Measurements from ENCODE around the gene SLC22A25. TPM values are rescaled to one million over a fixed set of nuclear protein-coding genes. Genes with fewer than 3 reads are reported as not detected.

The SLC22A25 gene
- total and polyA plus RNA-seq, 2 of the 13 experiments (the other 11 are each of a cell fraction or from before 2014, with no cell fraction given) = 0.18 to 0.42 TPM

DNA sequence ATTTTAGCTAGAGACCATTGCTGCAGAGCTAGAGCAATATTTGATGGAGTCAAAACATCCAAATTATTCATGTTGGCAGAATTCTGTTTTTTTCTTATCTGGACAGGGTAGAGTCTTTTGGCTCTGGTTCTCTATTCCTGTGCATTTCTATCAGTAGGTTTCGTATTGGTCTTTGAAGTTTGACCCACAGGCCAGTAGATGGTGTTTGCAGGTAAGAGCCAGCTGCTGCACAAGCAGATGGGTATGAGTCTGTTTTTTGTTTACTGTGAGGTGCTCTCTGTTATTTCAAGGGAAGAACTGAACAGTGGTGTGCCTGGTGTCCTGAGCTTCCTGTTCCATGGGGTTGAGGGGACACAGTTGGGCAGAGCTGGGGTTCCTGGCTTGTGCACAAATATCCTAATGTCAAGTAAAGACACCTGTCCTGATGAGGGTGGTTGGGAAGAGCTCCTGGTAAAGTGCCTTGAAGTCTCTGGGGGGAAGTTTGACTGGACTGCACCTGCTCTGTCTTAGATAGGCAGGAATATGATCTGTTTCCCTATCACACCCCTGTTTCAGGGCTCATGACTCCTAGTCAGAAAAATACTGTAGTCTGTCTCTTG, 34.0 kb upstream of the SLC22A25 start (continued):
- TF ChIP-seq FOXP4 (CRISPR knock-in tag; IDR thresholded peaks at IDR 0.05) = peak; percentile 62; the same call in 1 of the 2 replicates
- no peak for TF ChIP-seq ZFAT (CRISPR knock-in tag; conservative IDR thresholded peaks at IDR 0.05)
- no peak for TF ChIP-seq ZNF160 (CRISPR knock-in tag; IDR thresholded peaks at IDR 0.05)
- TF ChIP-seq POLR2AphosphoS2 (IDR thresholded peaks at IDR 0.05; ENCODE audit: low read depth, low read length) = no peak
- TF ChIP-seq ZNF615 (CRISPR knock-in tag; IDR thresholded peaks at IDR 0.05; ENCODE audit: borderline replicate concordance) = no peak
- TF ChIP-seq, protein P1, sequence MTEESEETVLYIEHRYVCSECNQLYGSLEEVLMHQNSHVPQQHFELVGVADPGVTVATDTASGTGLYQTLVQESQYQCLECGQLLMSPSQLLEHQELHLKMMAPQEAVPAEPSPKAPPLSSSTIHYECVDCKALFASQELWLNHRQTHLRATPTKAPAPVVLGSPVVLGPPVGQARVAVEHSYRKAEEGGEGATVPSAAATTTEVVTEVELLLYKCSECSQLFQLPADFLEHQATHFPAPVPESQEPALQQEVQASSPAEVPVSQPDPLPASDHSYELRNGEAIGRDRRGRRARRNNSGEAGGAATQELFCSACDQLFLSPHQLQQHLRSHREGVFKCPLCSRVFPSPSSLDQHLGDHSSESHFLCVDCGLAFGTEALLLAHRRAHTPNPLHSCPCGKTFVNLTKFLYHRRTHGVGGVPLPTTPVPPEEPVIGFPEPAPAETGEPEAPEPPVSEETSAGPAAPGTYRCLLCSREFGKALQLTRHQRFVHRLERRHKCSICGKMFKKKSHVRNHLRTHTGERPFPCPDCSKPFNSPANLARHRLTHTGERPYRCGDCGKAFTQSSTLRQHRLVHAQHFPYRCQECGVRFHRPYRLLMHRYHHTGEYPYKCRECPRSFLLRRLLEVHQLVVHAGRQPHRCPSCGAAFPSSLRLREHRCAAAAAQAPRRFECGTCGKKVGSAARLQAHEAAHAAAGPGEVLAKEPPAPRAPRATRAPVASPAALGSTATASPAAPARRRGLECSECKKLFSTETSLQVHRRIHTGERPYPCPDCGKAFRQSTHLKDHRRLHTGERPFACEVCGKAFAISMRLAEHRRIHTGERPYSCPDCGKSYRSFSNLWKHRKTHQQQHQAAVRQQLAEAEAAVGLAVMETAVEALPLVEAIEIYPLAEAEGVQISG (CRISPR knock-in tag; IDR thresholded peaks at IDR 0.05) = no peak
- TF ChIP-seq, protein P2, sequence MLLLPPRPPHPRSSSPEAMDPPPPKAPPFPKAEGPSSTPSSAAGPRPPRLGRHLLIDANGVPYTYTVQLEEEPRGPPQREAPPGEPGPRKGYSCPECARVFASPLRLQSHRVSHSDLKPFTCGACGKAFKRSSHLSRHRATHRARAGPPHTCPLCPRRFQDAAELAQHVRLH (CRISPR knock-in tag; IDR thresholded peaks at IDR 0.05; ENCODE audit: borderline replicate concordance, low read depth) = peak; percentile 37; the same call in 1 of the 2 replicates
- peak; percentile 61 for TF ChIP-seq GATAD2A (CRISPR knock-in tag; IDR thresholded peaks at IDR 0.05)
- no peak for TF ChIP-seq ZKSCAN5 (CRISPR knock-in tag; IDR thresholded peaks at IDR 0.05)
- TF ChIP-seq ZNF782 (CRISPR knock-in tag; IDR thresholded peaks at IDR 0.05; ENCODE audit: borderline replicate concordance) = no peak
- no peak for TF ChIP-seq TBX2 (CRISPR knock-in tag; IDR thresholded peaks at IDR 0.05; ENCODE audit: borderline replicate concordance)
- no peak for TF ChIP-seq TARDBP (CRISPR knock-in tag; IDR thresholded peaks at IDR 0.05)
- no peak for TF ChIP-seq SRSF4 (IDR thresholded peaks at IDR 0.05; ENCODE audit: low read depth, low read length, poor library complexity, severe bottlenecking)

Data from HepG2 (cell line).